ENCODE measurements around the gene LPA.
"Not testable (repeated sequence)": the region's sequence is repeated elsewhere in the genome, so short reads cannot be mapped to it uniquely, and the experiment has no call there.

Gene LPA

GRCh38 chr6:160661216-160661615 is 2.9 kb downstream of the LPA start:
- no peaks in the 10 kb centered on the region for H3K36me3 ChIP-seq (replicated peaks)
- no peak for DNase-seq
- no peak overlapping the region for H3K27ac ChIP-seq
- in situ Hi-C loops (cut with HindIII; ENCODE audit: low pct_ligation_motif_present, low sequenced_read_pairs): no loop called here
- TF ChIP-seq CTCF (IDR thresholded peaks at IDR 0.05; ENCODE audit: low read depth, low read length, missing control alignments): no peak
- H3K4me3 ChIP-seq (ENCODE audit: low read depth, low read length): no peak overlapping the region
- no peaks in the 10 kb centered on the region for H3K27me3 ChIP-seq (replicated peaks)

GRCh38 chr6:160659562-160659961 is 4.5 kb downstream of the LPA start:
- no peak for TF ChIP-seq CTCF (IDR thresholded peaks at IDR 0.05; ENCODE audit: low read depth, low read length, missing control alignments)
- Histone ChIP-seq H3K27ac (no peak overlapping the region), H3K27me3 (replicated peaks) (no peaks in the 10 kb centered on the region), H3K36me3 (replicated peaks) (no peaks in the 10 kb centered on the region), H3K4me3 (ENCODE audit: low read depth, low read length) (no peak overlapping the region)
- in situ Hi-C loops (cut with HindIII; ENCODE audit: low pct_ligation_motif_present, low sequenced_read_pairs): no loop called here
- no peak for DNase-seq

GRCh38 chr6:160634706-160635105 is 29.4 kb downstream of the LPA start:
- no peaks in the 10 kb centered on the region for H3K27me3 ChIP-seq (replicated peaks)
- no peak for DNase-seq
- H3K4me3 ChIP-seq (ENCODE audit: low read depth, low read length): no peak overlapping the region
- no peak for TF ChIP-seq CTCF (IDR thresholded peaks at IDR 0.05; ENCODE audit: low read depth, low read length, missing control alignments)
- in situ Hi-C loops (cut with HindIII; ENCODE audit: low pct_ligation_motif_present, low sequenced_read_pairs): no loop called here
- no peak overlapping the region for H3K27ac ChIP-seq
- H3K36me3 ChIP-seq (replicated peaks): no peaks in the 10 kb centered on the region

GRCh38 chr6:160595838-160596832 is 67.9 kb downstream of the LPA start:
- no peaks in the 10 kb centered on the region for H3K27me3 ChIP-seq (replicated peaks)
- no peak for DNase-seq
- no peak overlapping the region for H3K4me3 ChIP-seq (ENCODE audit: low read depth, low read length)
- H3K36me3 ChIP-seq (replicated peaks): no peaks in the 10 kb centered on the region
- no peak overlapping the region for H3K27ac ChIP-seq
- TF ChIP-seq CTCF (IDR thresholded peaks at IDR 0.05; ENCODE audit: low read depth, low read length, missing control alignments): no peak
- in situ Hi-C loops (cut with HindIII; ENCODE audit: low pct_ligation_motif_present, low sequenced_read_pairs): no loop called here

GRCh38 chr6:160595297-160595696 is 68.8 kb downstream of the LPA start:
- H3K4me3 ChIP-seq (ENCODE audit: low read depth, low read length); DNase-seq; H3K27me3 ChIP-seq (replicated peaks); in situ Hi-C loops (cut with HindIII; ENCODE audit: low pct_ligation_motif_present, low sequenced_read_pairs); H3K27ac ChIP-seq; H3K36me3 ChIP-seq (replicated peaks): not testable (repeated sequence)

GRCh38 chr6:160586374-160586773 is 77.7 kb downstream of the LPA start:
- Histone ChIP-seq H3K4me3 (ENCODE audit: low read depth, low read length) (no peak overlapping the region), H3K36me3 (replicated peaks) (no peaks in the 10 kb centered on the region), H3K27ac (no peak overlapping the region), H3K27me3 (replicated peaks) (no peaks in the 10 kb centered on the region)
- in situ Hi-C loops (cut with HindIII; ENCODE audit: low pct_ligation_motif_present, low sequenced_read_pairs): no loop called here
- TF ChIP-seq CTCF (IDR thresholded peaks at IDR 0.05; ENCODE audit: low read depth, low read length, missing control alignments): no peak
- no peak for DNase-seq

Data from brain microvascular endothelial cell (primary cell).